ENCODE results near the gene NBEAL2. TPM values are rescaled to one million over a fixed set of nuclear protein-coding genes. Genes with fewer than 3 reads are reported as not detected.

The NBEAL2 gene
- total RNA-seq, 4 donors from 2014 or later = 317 to 865 (median 347) TPM

DNA sequence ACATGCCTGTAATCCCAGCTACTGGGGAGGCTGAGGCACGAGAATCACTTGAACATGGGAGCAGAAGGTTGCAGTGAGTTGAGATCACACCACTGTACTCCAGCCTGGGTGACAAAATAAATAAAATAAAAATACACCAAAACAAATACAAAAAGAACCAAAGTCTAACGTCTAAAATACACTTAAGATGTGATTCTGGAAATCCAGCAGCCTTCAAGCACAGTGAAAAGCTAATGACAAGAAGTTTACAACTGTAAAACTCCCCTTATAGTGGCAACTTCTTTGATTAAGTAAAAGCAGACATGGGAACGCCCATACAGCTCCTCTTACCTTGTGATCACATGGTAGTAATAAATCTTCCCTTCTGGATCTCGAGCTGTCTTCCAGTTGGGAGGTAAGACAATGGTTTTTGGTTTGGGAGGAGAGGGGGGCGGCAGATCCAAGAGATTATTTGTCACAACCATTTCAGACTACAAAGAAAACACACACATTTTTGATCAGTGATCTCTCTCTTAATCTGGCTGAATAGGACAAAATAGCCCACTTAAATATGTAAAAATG is 62.8 kb downstream of the NBEAL2 start:
- no peak overlapping the region for H3K4me3 ChIP-seq
- H3K27me3 ChIP-seq = no peaks in the 10 kb centered on the region
- H3K27ac ChIP-seq = no peak overlapping the region
- no peaks in the 10 kb centered on the region for H3K9me3 ChIP-seq
- peaks cover 73% of the 10 kb centered on the region for H3K36me3 ChIP-seq
- WGBS = 65% methylated on average over 5 of the region's 5 CpGs
- TF ChIP-seq EP300 (IDR thresholded peaks at IDR 0.05) = no peak
- TF ChIP-seq POLR2AphosphoS5 (IDR thresholded peaks at IDR 0.05) = no peak
- TF ChIP-seq POLR2A (IDR thresholded peaks at IDR 0.05) = no peak
- TF ChIP-seq, protein P1, sequence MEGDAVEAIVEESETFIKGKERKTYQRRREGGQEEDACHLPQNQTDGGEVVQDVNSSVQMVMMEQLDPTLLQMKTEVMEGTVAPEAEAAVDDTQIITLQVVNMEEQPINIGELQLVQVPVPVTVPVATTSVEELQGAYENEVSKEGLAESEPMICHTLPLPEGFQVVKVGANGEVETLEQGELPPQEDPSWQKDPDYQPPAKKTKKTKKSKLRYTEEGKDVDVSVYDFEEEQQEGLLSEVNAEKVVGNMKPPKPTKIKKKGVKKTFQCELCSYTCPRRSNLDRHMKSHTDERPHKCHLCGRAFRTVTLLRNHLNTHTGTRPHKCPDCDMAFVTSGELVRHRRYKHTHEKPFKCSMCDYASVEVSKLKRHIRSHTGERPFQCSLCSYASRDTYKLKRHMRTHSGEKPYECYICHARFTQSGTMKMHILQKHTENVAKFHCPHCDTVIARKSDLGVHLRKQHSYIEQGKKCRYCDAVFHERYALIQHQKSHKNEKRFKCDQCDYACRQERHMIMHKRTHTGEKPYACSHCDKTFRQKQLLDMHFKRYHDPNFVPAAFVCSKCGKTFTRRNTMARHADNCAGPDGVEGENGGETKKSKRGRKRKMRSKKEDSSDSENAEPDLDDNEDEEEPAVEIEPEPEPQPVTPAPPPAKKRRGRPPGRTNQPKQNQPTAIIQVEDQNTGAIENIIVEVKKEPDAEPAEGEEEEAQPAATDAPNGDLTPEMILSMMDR (IDR thresholded peaks at IDR 0.05) = no peak
- H3K4me1 ChIP-seq = no peaks in the 10 kb centered on the region
- DNase-seq (ENCODE audit: low spot score in 2 of 2) = no peak

DNA sequence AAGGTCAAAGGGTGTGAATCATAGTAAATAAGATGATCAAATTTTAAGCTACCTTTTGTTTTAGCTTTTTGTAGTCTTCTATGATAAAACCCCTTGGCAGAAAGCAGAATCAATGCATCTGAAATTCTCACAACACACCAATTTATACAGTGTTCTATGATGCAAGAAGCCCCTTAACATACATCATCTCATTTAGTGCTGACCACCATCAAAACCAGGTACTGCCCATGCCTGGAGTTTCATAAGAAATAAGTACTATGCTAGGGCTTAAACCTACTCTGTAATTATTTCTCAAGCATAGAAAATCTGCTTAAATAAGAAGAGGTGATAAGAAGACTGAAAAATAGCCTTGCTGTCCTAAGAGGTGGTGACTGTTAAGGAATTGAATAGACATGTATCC is 67.6 kb downstream of the NBEAL2 start:
- DNase-seq (ENCODE audit: low spot score in 2 of 2) = no peak
- TF ChIP-seq, protein P1 (IDR thresholded peaks at IDR 0.05) = no peak
- no peak for TF ChIP-seq POLR2A (IDR thresholded peaks at IDR 0.05)
- TF ChIP-seq EP300 (IDR thresholded peaks at IDR 0.05) = no peak
- TF ChIP-seq POLR2AphosphoS5 (IDR thresholded peaks at IDR 0.05) = no peak
- H3K27ac ChIP-seq = no peak overlapping the region
- no peaks in the 10 kb centered on the region for H3K9me3 ChIP-seq
- H3K36me3 ChIP-seq = peaks cover 27% of the 10 kb centered on the region
- no peaks in the 10 kb centered on the region for H3K27me3 ChIP-seq
- no peaks in the 10 kb centered on the region for H3K4me1 ChIP-seq
- no peak overlapping the region for H3K4me3 ChIP-seq

DNA sequence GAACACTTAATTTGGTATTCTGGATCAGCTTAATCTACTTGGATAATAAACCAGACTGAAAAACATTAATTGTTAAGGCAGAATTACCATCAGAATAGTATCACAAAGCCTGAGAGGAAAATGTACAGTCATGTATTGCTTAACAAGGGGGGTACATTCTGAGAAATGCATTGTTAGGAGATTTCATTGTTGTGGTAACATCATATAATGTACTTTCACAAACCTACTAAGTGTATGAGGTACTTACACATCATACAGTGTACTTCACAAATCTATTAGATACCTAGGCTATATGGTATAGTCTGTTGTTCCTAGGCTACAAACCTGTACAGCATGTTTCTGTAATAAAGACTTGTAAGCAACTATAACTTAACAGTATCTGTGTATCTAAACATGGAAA is 68.2 kb downstream of the NBEAL2 start:
- H3K27me3 ChIP-seq = no peaks in the 10 kb centered on the region
- H3K9me3 ChIP-seq = no peaks in the 10 kb centered on the region
- H3K36me3 ChIP-seq = peaks cover 21% of the 10 kb centered on the region
- no peak overlapping the region for H3K27ac ChIP-seq
- no peaks in the 10 kb centered on the region for H3K4me1 ChIP-seq
- no peak for DNase-seq (ENCODE audit: low spot score in 2 of 2)
- TF ChIP-seq POLR2AphosphoS5 (IDR thresholded peaks at IDR 0.05) (no peak), EP300 (IDR thresholded peaks at IDR 0.05) (no peak), POLR2A (IDR thresholded peaks at IDR 0.05) (no peak)
- TF ChIP-seq, protein P1 (IDR thresholded peaks at IDR 0.05) = no peak
- H3K4me3 ChIP-seq = no peak overlapping the region

DNA sequence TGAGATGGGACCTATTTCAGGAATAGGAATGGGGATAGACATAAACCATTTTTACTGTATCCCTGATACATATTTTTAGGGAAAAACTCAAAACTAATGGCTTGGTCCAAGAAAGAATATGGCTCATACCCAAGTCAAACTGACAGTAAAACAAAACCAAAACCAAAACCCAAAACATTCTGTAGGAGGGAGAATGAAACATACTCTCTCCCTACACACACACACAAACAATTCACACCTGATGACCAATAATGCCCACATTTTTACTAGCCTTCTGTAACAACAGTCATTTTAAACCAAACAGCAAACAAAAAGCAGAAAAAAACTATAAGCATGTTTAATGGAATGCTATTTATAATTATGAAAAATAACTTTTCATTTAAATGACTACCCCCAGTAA is 74.9 kb downstream of the NBEAL2 start:
- Histone ChIP-seq H3K27ac (no peak overlapping the region), H3K27me3 (no peaks in the 10 kb centered on the region), H3K36me3 (peaks cover 24% of the 10 kb centered on the region), H3K4me3 (no peak overlapping the region), H3K4me1 (peaks cover 4% of the 10 kb centered on the region), H3K9me3 (no peaks in the 10 kb centered on the region)
- no peak for DNase-seq (ENCODE audit: low spot score in 2 of 2)
- TF ChIP-seq, protein P1 (IDR thresholded peaks at IDR 0.05) = no peak
- TF ChIP-seq POLR2AphosphoS5 (IDR thresholded peaks at IDR 0.05) (no peak), EP300 (IDR thresholded peaks at IDR 0.05) (no peak), POLR2A (IDR thresholded peaks at IDR 0.05) (no peak)

DNA sequence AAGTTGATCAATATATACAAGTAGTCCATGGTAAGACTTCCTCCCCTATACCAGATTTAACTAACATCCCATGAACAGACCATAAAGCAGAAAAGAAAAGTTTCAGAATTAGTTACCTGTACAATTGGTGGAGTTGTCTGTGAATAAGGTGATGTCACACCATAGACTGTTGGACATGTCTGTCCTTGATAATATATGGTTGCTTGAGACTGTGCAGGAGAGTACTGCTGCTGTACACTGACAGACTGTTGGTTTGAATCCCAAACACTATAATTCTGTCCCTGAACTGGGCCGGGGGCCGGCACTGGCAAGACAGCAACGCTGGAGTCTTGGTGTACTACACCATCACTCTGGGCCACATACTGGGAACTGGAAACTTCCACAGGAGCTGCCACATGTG is 77.2 kb downstream of the NBEAL2 start:
- 90% methylated on average over 3 of the region's 3 CpGs for whole genome bisulfite sequencing
- Histone ChIP-seq H3K27ac (no peak overlapping the region), H3K27me3 (no peaks in the 10 kb centered on the region), H3K4me1 (peaks cover 4% of the 10 kb centered on the region), H3K9me3 (no peaks in the 10 kb centered on the region), H3K4me3 (no peak overlapping the region), H3K36me3 (peaks cover 32% of the 10 kb centered on the region)
- no peak for TF ChIP-seq POLR2A (IDR thresholded peaks at IDR 0.05)
- TF ChIP-seq POLR2AphosphoS5 (IDR thresholded peaks at IDR 0.05) = no peak
- TF ChIP-seq, protein P1 (IDR thresholded peaks at IDR 0.05) = no peak
- TF ChIP-seq EP300 (IDR thresholded peaks at IDR 0.05) = no peak
- DNase-seq (ENCODE audit: low spot score in 2 of 2) = no peak
